NCI-H2081 (cell line): ENCODE results near the gene CRISP2.
A peak's percentile ranks its signal among the peaks of the same experiment; 100 is the strongest.
"Not testable (repeated sequence)": the region's sequence is repeated elsewhere in the genome, so short reads cannot be mapped to it uniquely, and the experiment has no call there.

Source experiments
- DNase-seq, 2 experiments: peaks; one replicate each; lab custom pipeline; 2025; lab: John Stamatoyannopoulos, UW

CRISP2 gene

GRCh38 chr6:49713346-49713745 lies at the start of gene CRISP2:
Gene CRISP2 (minus strand): TSS chr6:49713543. CDS start chr6:49709196, 4,347 bp downstream.
- no peak for DNase-seq

DNA sequence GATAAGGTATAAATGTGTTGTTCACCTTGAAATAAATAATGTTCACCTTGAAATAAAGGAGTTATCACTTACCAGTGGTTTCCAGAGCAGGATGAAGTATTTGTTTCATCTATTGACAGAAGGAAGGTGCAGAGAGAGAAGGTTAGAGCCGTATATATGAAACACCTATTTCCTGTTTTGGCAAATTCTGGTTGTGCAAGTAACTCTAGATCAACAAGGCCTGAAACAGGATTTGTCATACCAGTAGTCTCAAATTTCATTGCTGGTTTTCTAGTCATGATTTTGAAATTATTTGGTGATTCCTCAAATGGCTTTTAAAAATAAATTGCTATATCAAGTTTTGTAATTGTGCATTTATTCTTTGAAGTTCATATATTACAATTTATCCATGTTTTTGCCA lies 30.9 kb upstream of the CRISP2 start, which contains the start of gene CRISP3:
TSS of gene CRISP3 (minus strand) at position 130 of the 400 bp plus-strand sequence. CDS start at position 109, 21 bp downstream.
- DNase-seq: no peak

DNA sequence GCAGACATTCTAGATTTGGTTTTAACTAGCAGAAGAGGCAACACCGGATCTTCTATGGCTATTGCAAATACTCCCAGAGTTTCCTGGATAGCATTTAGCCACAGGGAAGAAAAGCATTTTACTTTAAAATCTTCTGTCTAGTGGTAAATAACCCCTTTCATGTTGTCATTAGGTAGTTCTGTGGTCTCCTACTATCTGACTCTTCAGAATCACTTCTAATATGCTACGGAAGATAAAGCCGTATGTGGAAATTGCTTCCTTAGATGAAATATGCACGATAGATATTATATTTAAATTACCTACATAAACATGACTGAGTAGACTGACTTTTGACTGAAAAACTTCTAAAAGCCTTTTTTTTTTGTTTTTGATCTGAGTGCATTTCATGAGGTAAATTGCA lies 30.1 kb upstream of the CRISP2 start:
- DNase-seq: no peak

GRCh38 chr6:49739423-49739822 lies 26.1 kb upstream of the CRISP2 start:
- DNase-seq: peak; percentile 17 to 50

GRCh38 chr6:49736017-49736508 lies 22.7 kb upstream of the CRISP2 start:
- DNase-seq: no peak

DNA sequence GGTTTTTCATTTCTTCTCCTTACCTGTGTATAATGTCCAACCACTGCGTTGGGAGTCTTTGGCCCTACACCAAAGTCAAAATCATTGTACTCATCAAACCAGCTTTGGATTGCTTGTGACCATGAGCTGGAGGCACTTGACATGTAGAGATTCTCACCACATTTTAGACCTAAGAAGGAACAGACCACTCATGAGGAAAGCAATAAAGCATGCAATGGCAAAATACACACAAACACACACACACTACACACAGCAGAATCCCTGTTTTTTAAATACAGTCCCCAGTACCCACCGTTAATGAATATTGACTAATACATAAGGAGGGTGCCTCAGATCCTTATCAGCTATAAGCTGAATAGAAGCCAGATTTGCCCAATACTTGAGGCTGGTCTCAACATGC lies 20.3 kb upstream of the CRISP2 start:
- no peak for DNase-seq

- no peak for DNase-seq
These were observed 19.4 kb upstream of the CRISP2 start for GRCh38 chr6:49732781-49733180.

DNA sequence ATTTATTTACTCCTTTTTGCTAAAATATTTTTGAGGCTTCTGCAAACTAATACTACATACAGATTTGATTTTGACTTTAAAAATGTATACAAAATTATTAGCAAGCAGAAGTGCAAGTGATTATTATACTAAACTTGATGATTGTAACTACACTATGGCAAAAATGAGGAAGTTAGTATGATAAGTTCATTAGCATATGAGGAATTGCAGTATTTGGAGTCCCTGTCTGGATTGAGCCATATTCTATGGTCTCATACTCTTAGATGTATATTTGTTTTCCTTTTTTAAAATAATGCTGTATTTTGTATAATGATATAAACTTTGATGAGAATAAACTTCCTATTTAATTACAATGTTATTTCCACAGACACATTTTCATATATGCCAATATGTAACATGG lies 16.9 kb upstream of the CRISP2 start:
- no peak for DNase-seq

- not testable (repeated sequence) for DNase-seq
These were observed 10.6 kb upstream of the CRISP2 start for GRCh38 chr6:49723917-49724316.

DNA sequence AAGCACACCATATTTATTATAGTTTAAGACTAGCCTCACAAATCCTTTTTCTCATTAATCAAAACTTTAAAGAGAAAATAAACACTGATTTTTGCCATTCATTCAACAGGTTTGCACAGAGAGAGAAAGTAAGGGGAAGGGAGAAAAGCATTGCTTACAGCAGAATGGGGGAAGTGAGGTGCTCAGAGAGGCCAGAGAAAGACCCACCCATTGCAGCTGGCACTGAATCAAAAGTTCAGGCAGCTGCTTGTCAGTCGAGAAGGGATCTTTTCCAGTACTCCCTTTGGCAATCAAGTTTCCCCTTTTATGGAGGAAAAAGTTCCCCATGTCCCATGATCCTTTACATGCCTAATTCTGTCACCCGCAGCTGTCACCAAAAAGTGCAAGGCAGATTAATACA lies 8.0 kb upstream of the CRISP2 start:
- no peak for DNase-seq

- no peak for DNase-seq
These were observed 7.0 kb upstream of the CRISP2 start for GRCh38 chr6:49720372-49720771.

DNA sequence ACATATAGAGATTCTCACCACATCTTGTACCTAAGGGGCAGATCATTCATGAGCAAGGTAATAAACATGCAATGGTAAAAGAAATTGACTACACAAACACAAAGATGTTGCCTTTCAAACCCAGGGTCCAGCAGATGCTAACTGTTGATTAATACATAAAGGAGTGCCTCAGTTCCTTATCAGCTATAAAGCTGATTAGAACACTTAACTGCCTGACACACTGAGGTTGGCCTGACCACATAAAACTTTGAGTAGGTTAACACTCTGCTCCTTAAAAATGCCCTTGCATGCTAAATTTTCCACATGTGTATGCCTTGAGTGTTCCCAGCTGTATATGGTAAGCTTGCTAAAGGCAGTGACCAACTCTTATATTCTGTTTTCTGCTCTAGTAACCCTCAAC lies 14.9 kb downstream of the CRISP2 start:
- DNase-seq: no peak

GRCh38 chr6:49693512-49693911 lies 19.8 kb downstream of the CRISP2 start:
- DNase-seq: no peak

- DNase-seq: no peak
These were observed 20.8 kb downstream of the CRISP2 start for GRCh38 chr6:49692534-49692933.

DNA sequence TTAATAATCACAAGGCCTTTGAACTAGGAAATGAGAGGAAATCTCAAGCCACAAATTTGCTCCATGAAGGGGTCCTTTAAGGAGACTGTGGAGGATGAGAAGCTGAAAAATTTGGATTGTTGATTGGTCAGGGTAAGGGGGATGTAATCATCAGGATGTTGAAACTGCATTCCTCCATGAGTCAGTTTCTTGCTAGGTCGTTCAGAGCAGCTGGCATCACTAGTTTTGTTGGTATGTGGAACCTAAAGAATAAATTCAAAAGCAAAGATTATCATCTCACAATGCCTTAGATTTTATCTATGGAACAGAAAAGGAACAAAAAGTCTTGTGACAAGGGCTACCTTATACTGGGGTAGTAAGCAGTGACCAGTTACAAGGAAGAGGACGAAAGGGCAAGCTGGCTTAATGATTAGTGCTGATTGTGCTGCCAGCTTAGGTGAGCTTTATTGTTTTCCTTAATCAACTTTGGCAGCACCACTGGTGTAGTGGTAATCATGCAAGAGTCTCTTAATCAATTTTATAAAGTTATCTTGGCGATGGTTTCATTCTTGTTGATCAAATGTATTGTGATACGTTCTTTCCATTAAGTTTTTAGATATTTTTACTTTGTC lies 36.6 kb downstream of the CRISP2 start:
- DNase-seq: no peak

- no peak for DNase-seq
These were observed 37.5 kb downstream of the CRISP2 start for GRCh38 chr6:49675816-49676215.

DNA sequence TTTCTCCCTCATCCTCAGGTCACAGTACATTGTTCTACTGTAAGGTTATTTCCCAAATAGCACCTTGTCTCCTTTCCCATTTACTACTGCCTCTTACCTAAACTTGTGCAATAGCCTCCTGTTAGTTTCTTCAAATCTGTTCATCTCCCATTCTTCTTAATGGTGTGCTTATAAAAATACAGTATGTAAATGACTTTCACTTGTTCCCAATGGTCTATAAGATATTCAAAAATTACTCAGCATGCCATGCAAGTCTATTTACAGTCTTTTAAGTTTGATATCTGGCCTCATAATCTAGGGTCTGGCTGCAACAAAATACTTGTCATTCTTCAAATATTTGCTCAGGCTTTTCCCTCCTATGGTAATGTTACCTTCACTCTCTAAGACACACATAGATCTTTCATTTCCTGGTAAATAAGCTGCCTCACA lies 45.2 kb downstream of the CRISP2 start:
- no peak for DNase-seq

DNA sequence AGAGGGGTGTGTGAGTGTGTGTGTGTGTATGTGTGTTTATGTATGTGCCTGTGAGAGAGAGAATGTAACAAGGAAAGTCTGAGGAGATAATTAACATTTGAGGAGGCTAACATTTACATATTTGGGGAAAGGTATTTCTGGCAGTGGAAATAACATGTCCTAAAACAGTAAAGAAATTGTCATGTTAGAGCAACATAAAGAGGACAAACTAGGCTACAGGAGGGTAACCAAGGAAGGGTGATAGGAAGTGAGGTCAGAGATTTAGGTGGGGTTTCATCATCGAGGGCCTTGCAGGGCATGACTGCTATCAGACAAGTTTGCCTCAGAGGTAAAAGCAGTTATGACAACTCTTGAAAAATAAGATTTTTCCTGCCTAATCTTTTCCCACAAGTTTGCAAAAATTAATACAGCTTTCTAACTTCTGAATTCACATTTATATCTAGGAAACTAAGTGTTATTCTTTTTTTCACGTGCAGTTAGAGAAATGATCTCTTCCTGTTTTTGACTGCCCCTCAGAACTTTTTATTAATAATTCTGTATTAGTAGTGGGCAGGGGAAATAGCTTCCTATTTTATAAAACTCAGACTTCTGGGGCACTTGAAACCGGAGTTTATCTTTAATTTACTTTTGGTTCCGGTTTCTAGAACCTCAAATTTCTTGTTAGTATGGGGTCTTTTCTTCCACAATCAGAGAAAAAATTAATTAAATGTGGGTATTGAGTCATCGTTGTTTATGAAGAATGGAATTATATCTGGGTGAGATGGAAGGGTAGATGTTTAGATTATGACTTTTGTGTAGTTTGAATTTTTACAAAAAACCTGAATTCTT lies 46.2 kb downstream of the CRISP2 start:
- no peak for DNase-seq

GRCh38 chr6:49666480-49666879 lies 46.9 kb downstream of the CRISP2 start:
- DNase-seq: no peak

GRCh38 chr6:49664817-49665216 lies 48.5 kb downstream of the CRISP2 start:
- no peak for DNase-seq

GRCh38 chr6:49664054-49664453 lies 49.3 kb downstream of the CRISP2 start:
- not testable (repeated sequence) for DNase-seq

- DNase-seq: no peak
These were observed 50.5 kb downstream of the CRISP2 start for GRCh38 chr6:49662892-49663261.

GRCh38 chr6:49662231-49662891 lies 51.0 kb downstream of the CRISP2 start:
- no peak for DNase-seq
